K562 (cell line): Measurements from ENCODE around the gene EGFR. TPM values are rescaled to one million over a fixed set of nuclear protein-coding genes. Genes with fewer than 3 reads are reported as not detected.

Experiments
- ATAC-seq: fragments of 200-7000 bp; cut with Tn5 transposase; 3 replicates; pipeline ENCODE4 v1.9.1; 2020; ENCODE audit warnings: moderate library complexity
- BruUV-seq: library from RNA; stranded (reverse); fragments of 400-500 nt; replicated peaks from 2 replicates; lab custom pipeline; 2021; lab: Mats Ljungman, UMichigan
- CTCF ChIA-PET: fragments of 300-600 bp; formaldehyde crosslinking; extraction: SDS; loops from one replicate; lab custom pipeline; 2021; ENCODE audit warnings: low intra/inter-chr PET ratio; lab: Yijun Ruan, JAX
- POLR2A ChIA-PET: fragments of 300-600, 350-650 bp; sonication (Branson Sonifier 250); formaldehyde crosslinking; extraction: SDS; loops from one replicate; lab custom pipeline; 2021; ENCODE audit warnings: antibody characterized with exemption, inconsistent platforms; lab: Yijun Ruan, JAX
- DNase-seq, 4 experiments: peaks; one replicate each; pipeline versions ENCODE4 v3.0.0 to v3.0.0-alpha.2; 2011 to 2018; ENCODE audit warnings: low spot score in 3 of 4, mixed read lengths in 3 of 4; ENCODE audit errors: extremely low read depth in 1 of 4
- FAIRE-seq: peaks from 2 replicates; lab custom pipeline; 2011; peaks lifted over from hg19 to GRCh38; lab: Jason Lieb, UNC
- H2AFZ ChIP-seq: 2 replicates; pipeline ENCODE4 v1.6.0; 2011; ENCODE audit warnings: low read depth, low read length, control low read depth, inconsistent platforms
- H3K27ac ChIP-seq: fragments of 200-600 bp; 3 replicates; pipeline ENCODE4 v1.8.0; 2011; ENCODE audit warnings: low read depth, mild to moderate bottlenecking, control low read depth, inconsistent platforms, low read length, moderate library complexity, mixed read lengths; ENCODE audit errors: extremely low read depth
- H3K27me3 ChIP-seq, 2 experiments: fragments of 300-600 bp in 1 of 2; 2 replicates in 1 of 2; 3 replicates in 1 of 2; pipeline versions ENCODE4 v1.6.0 to v1.8.0; 2011; ENCODE audit warnings: inconsistent platforms in 2 of 2, low read length in 2 of 2, mild to moderate bottlenecking in 1 of 2, mixed read lengths in 1 of 2, moderate library complexity in 1 of 2; ENCODE audit not compliant: control insufficient read depth in 2 of 2, insufficient read depth in 2 of 2
- H3K36me3 ChIP-seq: fragments of 300-600 bp; 3 replicates; pipeline ENCODE4 v1.8.0; 2011; ENCODE audit warnings: mild to moderate bottlenecking, low read length, inconsistent platforms; ENCODE audit not compliant: control insufficient read depth, insufficient read depth
- H3K4me1 ChIP-seq, 2 experiments: fragments of 200-600 bp in 1 of 2; replicated peaks in 1 of 2; 2 replicates in 1 of 2; 3 replicates in 1 of 2; pipeline versions ENCODE4 v1.5.1 to v1.8.0; 2011; ENCODE audit warnings: inconsistent platforms in 2 of 2, low read length in 2 of 2, mild to moderate bottlenecking in 1 of 2, mixed read lengths in 1 of 2, moderate library complexity in 1 of 2; ENCODE audit not compliant: control insufficient read depth in 2 of 2, insufficient read depth in 2 of 2
- H3K4me2 ChIP-seq: 2 replicates; pipeline ENCODE4 v1.6.1; 2011; ENCODE audit warnings: low read length, control low read depth, inconsistent platforms, mixed read lengths; ENCODE audit not compliant: insufficient read depth
- H3K4me3 ChIP-seq: fragments of 200-600 bp; sonication (generic), shearing (Covaris generic); 2 replicates; pipeline ENCODE4 v1.5.1; 2016; ENCODE audit warnings: control low read depth, inconsistent platforms
- H3K79me2 ChIP-seq: fragments of 200-600 bp; 3 replicates; pipeline ENCODE4 v1.8.0; 2011; ENCODE audit warnings: low read length, inconsistent platforms; ENCODE audit not compliant: control insufficient read depth, insufficient read depth
- H3K9ac ChIP-seq, 2 experiments: 2 replicates each; pipeline versions ENCODE4 v1.6.0 to v1.6.1; 2011; ENCODE audit warnings: low read depth in 2 of 2, low read length in 2 of 2, control low read depth in 1 of 2, inconsistent platforms in 1 of 2, mild to moderate bottlenecking in 1 of 2, mixed read lengths in 1 of 2; ENCODE audit not compliant: insufficient read depth in 1 of 2
- H3K9me1 ChIP-seq: one replicate; pipeline ENCODE4 v1.6.0; 2011; ENCODE audit warnings: inconsistent platforms, mild to moderate bottlenecking, low read length, moderate library complexity; ENCODE audit not compliant: control insufficient read depth, insufficient read depth
- H3K9me3 ChIP-seq: replicated peaks from 2 replicates; pipeline ENCODE4 v1.5.1; 2011; ENCODE audit warnings: low read depth, low read length, inconsistent platforms; ENCODE audit not compliant: control insufficient read depth, insufficient read depth
- H4K20me1 ChIP-seq: replicated peaks from 2 replicates; pipeline ENCODE4 v1.6.1; 2011; ENCODE audit warnings: low read length, inconsistent platforms, mixed read lengths; ENCODE audit not compliant: control insufficient read depth, insufficient read depth
- CTCF ChIP-seq, 3 experiments: IDR thresholded peaks in 2 of 3; conservative IDR thresholded peaks in 1 of 3; 2 replicates each; pipeline ENCODE4 v1.5.1; 2011 to 2012; ENCODE audit warnings: low read length in 3 of 3, mild to moderate bottlenecking in 3 of 3, control low read depth in 2 of 3, improper control_type of control experiment in 1 of 3, inconsistent platforms in 1 of 3, low read depth in 1 of 3, mixed read lengths in 1 of 3, moderate library complexity in 1 of 3; ENCODE audit not compliant: insufficient read depth in 2 of 3
- ETV1 ChIP-seq: fragments of 450-650 bp; conservative IDR thresholded peaks from 2 replicates; pipeline ENCODE4 v1.6.1; 2016; ENCODE audit warnings: missing genetic modification characterization, control low read depth, low read depth, missing compliant biosample characterization
- RAD21 ChIP-seq, 2 experiments: fragments of 250-450 bp in 1 of 2; fragments of 450-650 bp in 1 of 2; sonication (Bioruptor Pico) in 1 of 2; formaldehyde crosslinking in 1 of 2; IDR thresholded peaks in 1 of 2; conservative IDR thresholded peaks in 1 of 2; 2 replicates each; pipeline versions ENCODE4 v1.4.0 to v1.8.0; 2020 to 2022; ENCODE audit warnings: mild to moderate bottlenecking in 2 of 2, moderate library complexity in 1 of 2
- REST ChIP-seq, 2 experiments: fragments of 450-650 bp; formaldehyde crosslinking in 1 of 2; IDR thresholded peaks; 2 replicates each; pipeline versions ENCODE4 v1.4.0 to v1.6.1; 2014 to 2020; ENCODE audit warnings: mild to moderate bottlenecking in 2 of 2, borderline replicate concordance in 1 of 2, low read depth in 1 of 2
- TAF15 ChIP-seq: fragments of 200-400 bp; formaldehyde crosslinking; IDR thresholded peaks from 2 replicates; pipeline ENCODE4 v1.6.1; 2017; ENCODE audit warnings: mild to moderate bottlenecking, low read depth, low read length, moderate library complexity
- WGBS: fragments of 100-300 bp; shearing (Covaris generic); methylation state at CpG from one replicate; pipeline ENCODE4 v1.1.6; 2016; ENCODE audit warnings: low coverage, mixed read lengths; ENCODE audit not compliant: insufficient coverage; ENCODE audit errors: missing lambda C conversion rate; 5-methylcytosine and 5-hydroxymethylcytosine counted together
- in situ Hi-C: fragments of 300-500 bp; cut with MboI; formaldehyde crosslinking; loops from 4 replicates; pipeline ENCODE4 v1.15.0; 2018; ENCODE audit warnings: inconsistent platforms, mixed read lengths
- intact Hi-C: fragments of 100-400 bp; cut with micrococcal nuclease; formaldehyde crosslinking; loops from 2 replicates; pipeline ENCODE4 v1.14.2; 2022
- polyA plus RNA-seq, 8 experiments: library from polyadenylated mRNA; depleted of rRNA in 4 of 8; stranded (reverse) in 5 of 8; unstranded in 3 of 8; fragments of >200 nt; fragmentation: Nextera tagmentation in 2 of 8; fragmentation: Illumina TruSeq in 1 of 8; extraction: Ambion mirVana in 2 of 8; extraction: Trizol in 1 of 8; gene quantifications; 2 replicates each; pipeline versions ENCODE4 v1.2.1 to v1.2.3, GENCODE V29; 2011 to 2014; ENCODE audit warnings: inconsistent platforms in 1 of 8, missing spikeins in 1 of 8
- total RNA-seq, 7 experiments: library from RNA; depleted of rRNA in 6 of 7; stranded (reverse); fragments of >200 nt in 6 of 7; fragmentation: Illumina TruSeq in 2 of 7; extraction: Trizol in 2 of 7; gene quantifications; 2 replicates each; pipeline versions ENCODE4 v1.2.1 to v1.2.3, GENCODE V29; 2011 to 2021; ENCODE audit warnings: low replicate concordance in 1 of 7

EGFR gene
- total and polyA plus RNA-seq, 9 of the 15 experiments (the other 6 are each of a cell fraction or from before 2014, with no cell fraction given): 0.13 TPM; not detected in 8

GRCh38 chr7:55144333-55145317, 125.8 kb downstream of the EGFR start:
- TF ChIP-seq CTCF (IDR thresholded peaks at IDR 0.05 in 2 of 3, conservative IDR thresholded peaks at IDR 0.05 in 1 of 3; ENCODE audit: insufficient read depth in 2 of 3, low read depth in 1 of 3, low read length in 3 of 3) (peak; percentile 31 to 53 (median 47)), REST (IDR thresholded peaks at IDR 0.05; ENCODE audit: borderline replicate concordance) (no peak; the same call in 1 of the 2 replicates), REST (CRISPR knock-in tag; IDR thresholded peaks at IDR 0.05; ENCODE audit: low read depth) (no peak), TAF15 (no peak), ETV1 (tag) (peak; percentile 59), RAD21 (CRISPR knock-in tag; conservative IDR thresholded peaks at IDR 0.05 in 1 of 2, IDR thresholded peaks at IDR 0.05 in 1 of 2) (peak in 1 of 2 experiments; percentile 30; a peak in 1 of 4 replicates)
- CTCF ChIA-PET: no interaction called here
- intact Hi-C loops: loop anchor here (5.0 to 10.0 kb wide), 2 partner anchors 113 to 370 kb away; no protein-coding TSS in a partner anchor
- POLR2A ChIA-PET: interaction anchor here (0.6 kb wide), 2 partner anchors 11 to 707 kb away, joined by 3 read pairs; no protein-coding TSS in a partner anchor
- 8% methylated on average over 21 of the region's 25 CpGs for WGBS
- Histone ChIP-seq H3K4me3 (no peak overlapping the region), H3K27me3 (peaks cover 4 to 39% of the 10 kb centered on the region in 2 experiments; a peak in 4 of 5 replicates), H3K9me3 (no peaks in the 10 kb centered on the region), H3K9me1 (no peaks in the 10 kb centered on the region), H3K36me3 (no peaks in the 10 kb centered on the region), H3K9ac (no peak overlapping the region), H3K4me2 (no peak overlapping the region), H4K20me1 (no peaks in the 10 kb centered on the region), H3K4me1 (peaks cover 0 to 7% of the 10 kb centered on the region in 2 experiments; a peak in 1 of 5 replicates), H3K27ac (no peak overlapping the region), H3K79me2 (no peaks in the 10 kb centered on the region), H2AFZ (no peak overlapping the region)
- DNase-seq: peak; percentile 27 to 41 (median 39)
- no peak for FAIRE-seq
- peak; percentile 89 for ATAC-seq
- BruUV-seq: no TSS peak
- in situ Hi-C loops: no loop called here
